Activated effector memory CD4-positive, alpha-beta T cell treated with Interleukin-2 at 50 U/mL for 16 hours (primary cell): ENCODE results near the gene RHPN2.
"Not testable (repeated sequence)": the region's sequence is repeated elsewhere in the genome, so short reads cannot be mapped to it uniquely, and the experiment has no call there.

Source experiments
- DNase-seq: peaks from one replicate; pipeline ENCODE4 v3.0.0-alpha.2; 2020

RHPN2 gene

DNA sequence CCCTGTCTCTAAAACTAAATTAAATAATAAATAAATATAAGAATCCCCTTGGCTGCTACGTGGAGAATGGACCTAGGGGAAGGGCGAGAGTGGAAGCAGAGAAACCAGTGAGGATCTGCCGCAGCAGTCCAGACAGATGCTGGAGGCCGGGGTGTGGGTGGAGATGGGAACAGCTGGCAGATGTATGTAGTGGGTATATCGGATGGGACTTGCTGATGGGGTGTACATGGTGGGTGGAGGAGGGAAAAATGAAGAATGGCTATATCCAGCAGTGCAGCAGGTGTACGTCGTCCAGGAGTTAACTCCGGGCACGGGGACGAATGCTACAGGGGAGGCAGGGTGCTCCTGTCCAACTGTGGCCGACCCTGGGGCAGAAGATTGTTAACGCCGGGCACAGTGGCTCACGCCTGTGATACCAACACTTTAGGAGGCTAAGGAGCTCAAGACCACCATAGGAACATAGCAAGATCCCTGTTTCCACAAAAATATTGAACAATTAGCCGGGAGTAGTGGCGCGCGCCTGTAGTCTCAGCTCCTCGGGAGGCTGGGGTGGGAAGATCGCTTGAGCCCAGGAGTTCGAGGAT lies 93.6 kb downstream of the RHPN2 start:
- DNase-seq, result no peak

DNA sequence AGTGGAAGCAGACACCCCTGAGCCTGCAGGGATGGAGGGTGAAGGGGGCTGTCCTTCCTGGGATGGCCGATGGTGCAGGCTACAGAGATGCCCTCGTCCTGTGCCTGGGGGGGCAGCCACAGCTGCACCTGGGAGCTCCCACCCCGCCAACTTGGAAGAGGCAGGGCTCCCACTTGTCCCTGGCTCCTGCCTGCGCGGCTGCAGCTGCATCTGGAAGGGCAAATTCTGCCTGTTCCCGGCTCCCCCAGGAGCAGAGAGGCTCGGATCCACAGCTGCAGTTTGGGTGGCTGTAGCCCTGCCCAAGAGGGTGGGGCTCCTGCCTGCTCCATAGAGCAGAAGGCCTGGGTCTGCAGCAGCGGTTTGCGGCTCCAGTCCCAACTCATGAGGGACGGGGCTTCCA lies 95.1 kb downstream of the RHPN2 start:
- DNase-seq, result no peak

DNA sequence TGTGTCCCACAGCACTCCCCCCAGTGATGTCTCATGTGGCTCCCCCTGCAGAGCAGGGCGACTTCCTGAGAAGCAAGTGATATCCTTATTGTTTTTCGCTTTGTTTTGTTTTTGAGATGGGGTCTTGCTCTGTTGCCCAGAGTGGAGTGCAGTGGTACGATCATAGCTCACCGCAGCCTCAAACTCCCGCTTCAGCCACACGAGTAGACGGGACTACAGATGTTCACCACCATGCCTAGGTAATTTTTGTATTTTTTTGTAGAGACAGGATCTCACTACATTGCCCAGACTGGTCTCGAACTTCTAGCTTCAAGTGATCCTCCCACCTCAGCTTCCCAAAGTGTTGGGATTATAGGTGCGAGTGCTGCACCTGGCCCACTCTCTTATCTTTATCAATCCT lies 97.9 kb downstream of the RHPN2 start:
- DNase-seq, result no peak

DNA sequence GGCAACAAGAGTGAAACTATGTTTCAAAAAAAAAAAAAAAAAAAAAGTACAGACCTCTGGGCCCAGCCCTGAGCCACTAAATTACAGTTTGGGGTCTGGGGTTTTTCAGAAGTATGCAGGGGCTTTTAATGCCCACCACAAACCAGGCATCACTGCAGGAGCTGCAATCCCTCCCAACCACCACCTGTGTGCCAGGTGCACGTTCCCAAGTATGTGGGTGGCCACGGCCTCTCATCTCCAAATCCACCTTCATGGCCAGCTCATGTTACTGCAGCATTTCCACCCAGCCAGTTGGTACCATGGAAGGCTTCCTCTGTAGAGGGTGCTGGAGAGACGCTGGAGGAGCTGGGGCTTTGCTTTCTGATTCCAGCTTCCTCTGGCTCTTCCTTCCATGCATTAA lies 119.4 kb downstream of the RHPN2 start:
- DNase-seq, result no peak

DNA sequence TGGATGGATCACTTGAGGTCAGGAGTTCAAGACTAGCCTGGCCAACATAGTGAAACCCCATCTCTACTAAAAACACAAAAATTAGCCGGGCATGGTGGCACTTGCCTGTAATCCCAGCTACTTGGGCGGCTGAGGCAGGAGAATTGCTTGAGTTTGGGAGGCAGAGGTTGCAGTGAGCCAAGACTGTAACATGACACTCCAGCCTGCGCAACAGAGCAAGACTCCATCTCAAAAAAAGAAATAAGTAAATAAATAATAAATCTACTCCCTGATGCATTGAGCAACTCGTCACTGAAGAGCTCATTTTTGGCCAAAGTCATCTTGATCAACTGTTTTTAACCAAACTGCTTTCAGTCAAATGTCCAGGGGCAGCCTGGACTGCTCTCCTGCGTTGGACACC lies 123.4 kb downstream of the RHPN2 start:
- not testable (repeated sequence) for DNase-seq

DNA sequence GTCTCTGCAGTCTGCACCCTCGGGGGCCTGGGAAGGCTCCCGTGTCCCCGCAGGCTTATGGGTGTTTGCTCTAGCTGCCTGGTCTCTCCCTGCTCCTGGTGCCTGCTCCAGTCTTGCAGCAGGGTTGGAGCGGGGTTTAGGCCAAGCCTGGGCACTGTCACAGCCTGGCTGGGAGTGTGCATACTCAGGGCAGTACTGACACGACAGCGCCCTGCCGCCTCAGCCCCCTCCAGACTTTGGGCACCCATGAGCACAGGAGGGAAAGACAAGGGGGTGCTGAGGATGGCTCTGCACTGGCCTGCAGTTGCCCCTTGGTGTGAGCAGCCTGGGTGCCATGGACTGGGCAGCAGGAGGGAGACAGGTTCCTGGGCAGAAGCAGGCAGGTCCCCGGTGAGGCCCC lies 128.6 kb downstream of the RHPN2 start:
- DNase-seq, result no peak

DNA sequence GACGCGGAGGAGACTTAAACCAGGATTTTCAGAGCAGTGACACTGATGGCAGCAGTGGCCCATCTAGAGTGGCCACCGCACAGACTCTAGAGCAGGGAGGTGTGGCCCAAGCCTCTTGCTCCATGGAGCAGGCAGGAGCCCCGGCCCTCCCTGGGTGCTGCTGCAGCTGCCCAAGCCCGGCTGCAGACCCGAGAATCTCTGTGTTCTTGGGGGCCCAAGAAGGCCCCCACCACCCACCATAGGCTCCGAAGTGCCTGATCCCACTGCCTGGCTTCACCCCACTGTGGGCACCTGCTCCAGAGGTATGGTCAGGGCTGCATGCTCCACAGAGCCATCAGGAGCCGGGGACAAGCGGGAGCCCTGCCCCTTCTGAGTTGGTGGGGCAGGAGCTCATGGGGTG lies 129.1 kb downstream of the RHPN2 start:
- no peak for DNase-seq

DNA sequence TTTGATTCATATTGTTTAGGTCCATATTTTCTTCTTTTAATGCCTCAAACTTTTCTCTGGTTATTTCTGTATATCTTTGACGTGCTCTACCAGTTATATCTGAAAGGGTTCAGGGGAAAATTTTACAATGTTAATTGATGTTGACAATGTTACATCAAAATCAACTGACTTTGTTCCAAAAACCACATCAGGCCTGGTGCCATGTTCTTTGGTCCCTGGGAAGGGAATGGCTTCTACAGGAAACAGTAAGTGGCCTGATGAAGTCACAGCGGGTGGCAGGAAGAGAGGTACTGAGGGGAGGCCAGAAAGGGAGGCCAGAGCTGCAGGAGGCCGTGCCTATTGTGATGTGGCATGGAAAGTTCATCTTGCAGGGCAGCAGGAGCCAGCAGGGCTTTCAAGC lies 131.1 kb downstream of the RHPN2 start:
- DNase-seq, result no peak

DNA sequence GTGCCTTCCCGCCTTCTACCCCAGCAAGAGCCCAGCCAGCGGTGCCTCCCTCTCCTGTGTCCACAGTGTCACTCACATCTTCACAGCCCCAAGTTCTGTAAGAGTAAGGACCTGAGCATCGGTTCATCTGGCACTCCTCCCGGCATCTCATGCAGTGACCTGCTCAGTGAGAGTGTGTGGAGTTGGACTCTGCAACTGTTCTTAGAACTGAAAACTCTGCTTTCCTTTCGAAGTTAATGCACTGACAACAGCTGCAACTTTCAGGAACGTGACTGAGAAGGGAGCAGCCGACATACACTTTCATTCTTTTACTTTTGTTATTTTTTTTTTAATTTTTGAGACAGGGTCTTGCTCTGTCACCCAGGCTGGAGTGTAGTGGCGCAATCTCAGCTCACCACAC lies 134.1 kb downstream of the RHPN2 start:
- no peak for DNase-seq

GRCh38 chr19:32928806-32929205 lies 135.9 kb downstream of the RHPN2 start:
- DNase-seq, result no peak
